Measurements from ENCODE around the gene COL10A1.

DNA sequence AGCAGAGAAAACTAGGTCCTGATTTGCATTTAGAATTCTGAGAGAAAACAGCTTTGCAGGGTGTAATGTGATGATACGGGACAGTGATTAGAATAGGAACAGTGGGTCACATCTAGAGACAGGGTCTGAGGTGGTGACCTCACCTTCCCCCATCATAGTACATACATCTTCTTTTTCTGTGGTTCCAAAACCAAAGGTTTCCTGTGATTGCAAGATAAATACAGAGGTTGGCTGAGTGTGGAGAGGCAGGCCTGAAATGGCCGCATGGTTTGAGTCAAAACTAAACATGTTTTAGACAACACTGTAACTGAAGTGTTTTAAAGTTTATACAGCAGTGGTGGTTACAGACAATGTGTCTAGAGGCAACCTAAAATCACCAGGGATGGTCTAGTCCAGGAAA, 35.7 kb downstream of the COL10A1 start:
- TF ChIP-seq CTCF (IDR thresholded peaks at IDR 0.05), result no peak
- no peak for TF ChIP-seq POLR2AphosphoS5 (IDR thresholded peaks at IDR 0.05)

Data from suprapubic skin (tissue), 3 donors.